ENCODE results near the gene CAPN12.

- TF ChIP-seq POLR2AphosphoS5 (IDR thresholded peaks at IDR 0.05): no peak
- no peak for TF ChIP-seq EP300 (IDR thresholded peaks at IDR 0.05)
- TF ChIP-seq CTCF (IDR thresholded peaks at IDR 0.05): no peak
Observed at GRCh38 chr19:38699647-38700349, 44.5 kb downstream of the CAPN12 start.
